Endothelial cell of umbilical vein (primary cell): ENCODE results near the gene CRIM1. TPM values are rescaled to one million over a fixed set of nuclear protein-coding genes. Genes with fewer than 3 reads are reported as not detected.

Experiments
- BruUV-seq: library from RNA; stranded (reverse); fragments of 400-500 nt; replicated peaks from 2 replicates; lab custom pipeline; 2021; lab: Mats Ljungman, UMichigan
- CTCF ChIA-PET: fragments of 300-600, 350-600 bp; sonication (Branson Sonifier 250); formaldehyde crosslinking; loops from one replicate; lab custom pipeline; 2021; ENCODE audit warnings: antibody characterized with exemption, inconsistent platforms; lab: Charles Lee
- POLR2A ChIA-PET: fragments of 300-600, 350-600 bp; sonication (Branson Sonifier 250); formaldehyde crosslinking; loops from one replicate; lab custom pipeline; 2021; ENCODE audit warnings: antibody characterized with exemption, inconsistent platforms; lab: Charles Lee
- DNase-seq: peaks from one replicate; pipeline ENCODE4 v3.0.0-alpha.2; 2011; ENCODE audit warnings: low read depth, low spot score
- FAIRE-seq: peaks from 2 replicates; lab custom pipeline; 2011; peaks lifted over from hg19 to GRCh38; lab: Jason Lieb, UNC
- H2AFZ ChIP-seq: 2 replicates; pipeline ENCODE4 v1.6.0; 2012; ENCODE audit warnings: low read depth, low read length, control low read depth, inconsistent platforms
- H3K27ac ChIP-seq: 2 replicates; pipeline ENCODE4 v1.5.1; 2011; ENCODE audit warnings: low read depth, mild to moderate bottlenecking, control low read depth, low read length, moderate library complexity; ENCODE audit not compliant: insufficient read depth
- H3K27me3 ChIP-seq, 2 experiments: 2 replicates each; pipeline versions ENCODE4 v1.6.0 to v1.6.1; 2011; ENCODE audit warnings: low read length in 2 of 2, mixed read lengths in 1 of 2; ENCODE audit not compliant: control insufficient read depth in 2 of 2, insufficient read depth in 2 of 2
- H3K36me3 ChIP-seq, 2 experiments: 2 replicates in 1 of 2; 3 replicates in 1 of 2; pipeline ENCODE4 v1.5.1; 2011; ENCODE audit warnings: low read length in 2 of 2, mild to moderate bottlenecking in 1 of 2, moderate library complexity in 1 of 2; ENCODE audit not compliant: control insufficient read depth in 2 of 2, insufficient read depth in 2 of 2; ENCODE audit errors: extremely low read depth in 1 of 2
- H3K4me1 ChIP-seq: 3 replicates; pipeline ENCODE4 v1.5.1; 2011; ENCODE audit warnings: mild to moderate bottlenecking, low read length; ENCODE audit not compliant: control insufficient read depth, insufficient read depth; ENCODE audit errors: extremely low read depth
- H3K4me2 ChIP-seq: 2 replicates; pipeline ENCODE4 v1.6.1; 2011; ENCODE audit warnings: low read length, control low read depth, mixed read lengths; ENCODE audit not compliant: insufficient read depth
- H3K4me3 ChIP-seq, 3 experiments: fragments of 200-600 bp in 1 of 3; sonication (generic), shearing (Covaris generic) in 1 of 3; replicated peaks in 1 of 3; 2 replicates each; pipeline ENCODE4 v1.5.1; 2011 to 2016; ENCODE audit warnings: control low read depth in 3 of 3, low read length in 3 of 3, mild to moderate bottlenecking in 2 of 3, inconsistent platforms in 1 of 3, low read depth in 1 of 3, moderate library complexity in 1 of 3; ENCODE audit not compliant: insufficient read depth in 1 of 3
- H3K79me2 ChIP-seq: 2 replicates; pipeline ENCODE4 v1.6.0; 2012; ENCODE audit warnings: low read length, inconsistent platforms; ENCODE audit not compliant: control insufficient read depth, insufficient read depth
- H3K9ac ChIP-seq: replicated peaks from 2 replicates; pipeline ENCODE3; 2011; ENCODE audit warnings: low read length, control low read depth; ENCODE audit not compliant: insufficient read depth; ENCODE audit errors: extremely low read depth
- H3K9me1 ChIP-seq: replicated peaks from 3 replicates; pipeline ENCODE4 v1.6.0; 2011; ENCODE audit warnings: mild to moderate bottlenecking, low read length; ENCODE audit not compliant: control insufficient read depth, insufficient read depth; ENCODE audit errors: extremely low read depth
- H3K9me3 ChIP-seq: replicated peaks from 2 replicates; pipeline ENCODE4 v1.5.1; 2012; ENCODE audit warnings: low read length, inconsistent platforms; ENCODE audit not compliant: control insufficient read depth, insufficient read depth
- H4K20me1 ChIP-seq: replicated peaks from 2 replicates; pipeline ENCODE3; 2011; ENCODE audit warnings: mild to moderate bottlenecking, low read length; ENCODE audit not compliant: control insufficient read depth, insufficient read depth; ENCODE audit errors: extremely low read depth
- EZH2 ChIP-seq: IDR thresholded peaks from 2 replicates; pipeline ENCODE4 v1.6.1; 2012; ENCODE audit warnings: borderline replicate concordance, low read depth, mild to moderate bottlenecking, moderate library complexity, low read length, inconsistent platforms; ENCODE audit not compliant: severe bottlenecking
- FOS ChIP-seq: IDR thresholded peaks from 2 replicates; pipeline ENCODE4 v1.6.1; 2011; ENCODE audit warnings: mild to moderate bottlenecking, low read length, moderate library complexity, borderline replicate concordance; ENCODE audit not compliant: insufficient read depth
- GATA2 ChIP-seq: IDR thresholded peaks from 2 replicates; pipeline ENCODE4 v1.7.0; 2011; ENCODE audit warnings: low read depth, mild to moderate bottlenecking, moderate library complexity, mixed read lengths, low read length; ENCODE audit not compliant: insufficient read length, insufficient read depth
- JUN ChIP-seq: IDR thresholded peaks from 2 replicates; pipeline ENCODE4 v1.6.1; 2011; ENCODE audit warnings: borderline replicate concordance, low read depth; ENCODE audit not compliant: insufficient read length, insufficient read depth
- MYC ChIP-seq: IDR thresholded peaks from one replicate; pipeline ENCODE4 v1.6.1; 2011; ENCODE audit warnings: mild to moderate bottlenecking, low read depth, low read length
- POLR2A ChIP-seq: IDR thresholded peaks from 2 replicates; pipeline ENCODE4 v1.6.1; 2012; ENCODE audit warnings: low read depth, mild to moderate bottlenecking, control low read depth, low read length
- POLR2AphosphoS5 ChIP-seq: IDR thresholded peaks from 2 replicates; pipeline ENCODE4 v1.6.1; 2012; ENCODE audit warnings: low read depth, mild to moderate bottlenecking, control low read depth, low read length, moderate library complexity; ENCODE audit not compliant: insufficient read depth
- dilution Hi-C: fragments of 300-500 bp; cut with MboI; formaldehyde crosslinking; loops from one replicate; pipeline ENCODE4 v1.15.0; 2019; ENCODE audit warnings: low sequenced_read_pairs; ENCODE audit not compliant: extremely low pct_ligation_motif_present
- intact Hi-C: fragments of 100-400 bp; cut with micrococcal nuclease; formaldehyde crosslinking; loops from one replicate; pipeline ENCODE4 v1.10.0; 2022
- polyA plus RNA-seq, 4 experiments: library from polyadenylated mRNA; depleted of rRNA in 3 of 4; stranded (reverse) in 3 of 4; unstranded in 1 of 4; fragments of >200 nt; gene quantifications; 2 replicates each; pipeline versions ENCODE4 v1.2.1 to v1.2.3, GENCODE V29; 2011 to 2012; ENCODE audit warnings: missing spikeins in 1 of 4
- total RNA-seq: library from RNA; stranded (reverse); gene quantifications from 2 replicates; pipeline ENCODE4 v1.2.3, GENCODE V29; 2021
- TF ChIP-seq, protein P1 (sequence below): IDR thresholded peaks from 2 replicates; pipeline ENCODE4 v1.6.1; 2011; ENCODE audit not compliant: insufficient read depth, insufficient read length
- TF ChIP-seq, protein P2 (sequence below), 2 donors: IDR thresholded peaks; 1 replicate in 1 of 2; 2 replicates in 1 of 2; pipeline ENCODE4 v1.5.1; 2011; ENCODE audit warnings: low read length in 2 of 2, mild to moderate bottlenecking in 2 of 2, moderate library complexity in 2 of 2, control low read depth in 1 of 2, inconsistent platforms in 1 of 2, low read depth in 1 of 2; ENCODE audit not compliant: insufficient read depth in 1 of 2; ENCODE audit errors: extremely low read depth in 1 of 2

Gene CRIM1
- total and polyA plus RNA-seq, 2 donors (not counting 3 experiments of a cell fraction or from before 2014, with no cell fraction given) = 422 to 649 TPM

DNA sequence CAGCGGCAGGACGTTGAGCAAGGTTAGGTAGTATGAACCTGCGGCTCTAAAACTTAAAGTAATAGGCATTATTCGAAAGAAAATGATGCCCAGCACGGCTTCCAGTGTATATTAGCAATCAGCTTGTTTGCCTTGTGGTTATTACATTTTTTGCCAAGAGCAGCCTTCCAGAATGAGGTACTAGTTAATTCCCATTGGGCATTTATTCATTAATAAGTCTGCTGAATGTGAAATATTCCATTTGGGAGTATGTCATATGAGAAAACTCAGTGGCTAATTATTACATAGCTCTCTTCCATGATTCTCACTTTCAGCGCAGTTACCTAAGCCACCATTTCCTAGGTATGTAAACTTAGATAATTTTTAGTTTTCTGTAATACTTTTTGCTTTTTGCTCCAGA lies 12.9 kb downstream of the CRIM1 start:
- no TSS peak for BruUV-seq
- no peak overlapping the region for H2AFZ ChIP-seq
- dilution Hi-C loops = no loop called here
- H3K27me3 ChIP-seq = no peaks in the 10 kb centered on the region
- TF ChIP-seq FOS (no peak), EZH2 (no peak), POLR2A (no peak), MYC (no peak), GATA2 (no peak), POLR2AphosphoS5 (no peak), JUN (no peak)
- TF ChIP-seq, protein P1, sequence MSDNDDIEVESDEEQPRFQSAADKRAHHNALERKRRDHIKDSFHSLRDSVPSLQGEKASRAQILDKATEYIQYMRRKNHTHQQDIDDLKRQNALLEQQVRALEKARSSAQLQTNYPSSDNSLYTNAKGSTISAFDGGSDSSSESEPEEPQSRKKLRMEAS = no peak
- TF ChIP-seq, protein P2, sequence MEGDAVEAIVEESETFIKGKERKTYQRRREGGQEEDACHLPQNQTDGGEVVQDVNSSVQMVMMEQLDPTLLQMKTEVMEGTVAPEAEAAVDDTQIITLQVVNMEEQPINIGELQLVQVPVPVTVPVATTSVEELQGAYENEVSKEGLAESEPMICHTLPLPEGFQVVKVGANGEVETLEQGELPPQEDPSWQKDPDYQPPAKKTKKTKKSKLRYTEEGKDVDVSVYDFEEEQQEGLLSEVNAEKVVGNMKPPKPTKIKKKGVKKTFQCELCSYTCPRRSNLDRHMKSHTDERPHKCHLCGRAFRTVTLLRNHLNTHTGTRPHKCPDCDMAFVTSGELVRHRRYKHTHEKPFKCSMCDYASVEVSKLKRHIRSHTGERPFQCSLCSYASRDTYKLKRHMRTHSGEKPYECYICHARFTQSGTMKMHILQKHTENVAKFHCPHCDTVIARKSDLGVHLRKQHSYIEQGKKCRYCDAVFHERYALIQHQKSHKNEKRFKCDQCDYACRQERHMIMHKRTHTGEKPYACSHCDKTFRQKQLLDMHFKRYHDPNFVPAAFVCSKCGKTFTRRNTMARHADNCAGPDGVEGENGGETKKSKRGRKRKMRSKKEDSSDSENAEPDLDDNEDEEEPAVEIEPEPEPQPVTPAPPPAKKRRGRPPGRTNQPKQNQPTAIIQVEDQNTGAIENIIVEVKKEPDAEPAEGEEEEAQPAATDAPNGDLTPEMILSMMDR (IDR thresholded peaks at IDR 0.05; ENCODE audit: extremely low read depth in 1 of 2, insufficient read depth in 1 of 2, low read depth in 1 of 2, low read length in 2 of 2) = no peak
- H3K36me3 ChIP-seq = peaks cover under 1 to 3% of the 10 kb centered on the region in 2 experiments
- POLR2A ChIA-PET = interaction anchor here (0.9 to 1.4 kb wide), 2 partner anchors 88 to 117 kb away, joined by 3 read pairs; no protein-coding TSS in a partner anchor
- H3K4me3 ChIP-seq = no peak overlapping the region
- FAIRE-seq (no peak), DNase-seq (no peak)
- H3K4me2 ChIP-seq = peak overlapping the region; percentile 16
- CTCF ChIA-PET = interaction anchor here (0.7 to 6.0 kb wide), 11 partner anchors 8 to 139 kb away, joined by 3 to 27 read pairs (median 6); partner anchors contain the start of gene CRIM1
- no peak overlapping the region for H3K9ac ChIP-seq
- H3K4me1 ChIP-seq = peaks cover 98% of the 10 kb centered on the region
- no peaks in the 10 kb centered on the region for H3K9me1 ChIP-seq
- no peaks in the 10 kb centered on the region for H3K9me3 ChIP-seq
- H3K79me2 ChIP-seq = peaks cover 100% of the 10 kb centered on the region
- intact Hi-C loops = no loop called here
- H4K20me1 ChIP-seq = peaks cover 14% of the 10 kb centered on the region
- peak overlapping the region; percentile 31 for H3K27ac ChIP-seq
